Activated T-cell treated with anti-CD3 and anti-CD28 coated beads, Interleukin-2, amount 50 U/mL, for 1 hour (primary cell): ENCODE measurements around the gene MRPL32.
"Not testable (repeated sequence)": the region's sequence is repeated elsewhere in the genome, so short reads cannot be mapped to it uniquely, and the experiment has no call there.

Experiments
- DNase-seq: peaks from one replicate; pipeline ENCODE4 v3.0.0-alpha.2; 2020

Gene MRPL32

DNA sequence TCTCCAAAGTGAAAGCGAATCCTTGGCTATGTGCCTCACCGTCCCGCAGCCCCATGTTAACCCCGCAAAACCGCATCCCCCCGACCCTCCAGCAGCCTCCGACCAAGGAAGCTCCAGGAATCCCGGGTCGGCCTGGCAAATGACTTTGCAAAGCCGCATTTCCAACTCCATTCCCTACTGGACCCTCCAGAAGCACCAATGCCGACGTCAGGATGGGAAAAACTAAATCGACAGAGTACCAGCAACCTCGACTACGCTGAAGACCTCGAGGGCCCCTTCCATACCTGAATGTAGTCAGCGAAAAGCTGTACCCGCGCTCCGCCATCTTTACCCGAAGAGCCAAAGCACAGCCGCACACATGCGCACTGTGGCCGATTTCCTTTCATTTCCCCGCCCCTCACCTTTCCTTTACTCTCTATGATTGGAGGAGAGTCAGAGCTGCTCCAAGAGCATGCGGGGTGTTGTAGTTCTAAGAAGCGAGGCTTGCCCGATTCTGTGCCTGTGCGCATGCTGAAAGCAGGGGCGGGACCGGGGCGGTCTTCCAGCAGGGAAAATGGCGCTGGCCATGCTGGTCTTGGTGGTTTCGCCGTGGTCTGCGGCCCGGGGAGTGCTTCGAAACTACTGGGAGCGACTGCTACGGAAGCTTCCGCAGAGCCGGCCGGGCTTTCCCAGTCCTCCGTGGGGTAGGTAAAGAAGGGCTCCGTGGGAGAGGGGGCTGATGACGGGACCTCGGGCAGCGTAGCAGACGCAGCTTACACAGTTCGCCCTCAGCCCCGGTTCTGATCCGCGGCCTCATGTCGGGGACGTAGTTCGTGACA, at the start of gene MRPL32, which contains the start of gene PSMA2:
Gene MRPL32 (plus strand): TSS at position 543 of the 818 bp plus-strand sequence. CDS start 11 bp downstream, at position 554.
Gene PSMA2 (minus strand): TSS at position 341 of the 818 bp plus-strand sequence. CDS start 16 bp downstream, at position 325.
- peak; percentile 89 for DNase-seq

DNA sequence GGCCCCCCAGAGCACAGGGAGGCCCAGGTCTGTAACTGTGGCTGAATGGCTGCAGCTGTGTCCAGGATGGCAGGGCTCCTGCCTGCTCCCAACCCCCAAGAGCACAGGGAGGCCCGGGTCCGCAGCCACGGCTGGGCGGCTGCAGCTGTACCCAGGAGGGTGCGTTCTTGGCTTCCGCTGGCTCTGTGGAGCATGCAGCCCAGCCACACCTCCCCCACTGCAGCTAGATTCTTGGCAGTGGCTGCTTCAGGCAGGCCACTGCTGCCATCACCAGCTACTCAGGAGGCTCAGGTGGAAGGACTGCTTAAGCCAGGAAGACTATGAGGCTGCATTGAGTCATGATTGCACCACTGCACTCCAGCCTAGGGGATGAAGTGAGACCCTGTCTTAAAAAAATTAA, 48.2 kb upstream of the MRPL32 start:
- no peak for DNase-seq

DNA sequence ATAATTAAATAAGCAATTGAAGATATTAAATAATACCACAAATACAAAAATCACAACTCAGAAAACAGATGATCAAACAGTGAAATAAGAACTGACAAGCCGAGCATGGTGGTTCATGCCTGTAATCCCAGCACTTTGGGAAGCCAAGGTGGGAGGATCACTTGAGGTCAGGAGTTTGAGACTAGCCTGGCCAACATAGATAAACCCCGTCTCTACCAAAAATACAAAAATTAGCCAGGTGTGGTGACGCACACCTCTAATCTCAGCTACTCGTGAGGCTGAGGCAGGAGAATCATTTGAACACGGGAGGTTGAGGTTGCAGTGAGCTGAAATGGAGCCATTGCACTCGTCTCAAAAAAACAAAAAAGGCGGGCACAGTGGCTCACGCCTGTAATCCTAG, 47.0 kb upstream of the MRPL32 start:
- not testable (repeated sequence) for DNase-seq

DNA sequence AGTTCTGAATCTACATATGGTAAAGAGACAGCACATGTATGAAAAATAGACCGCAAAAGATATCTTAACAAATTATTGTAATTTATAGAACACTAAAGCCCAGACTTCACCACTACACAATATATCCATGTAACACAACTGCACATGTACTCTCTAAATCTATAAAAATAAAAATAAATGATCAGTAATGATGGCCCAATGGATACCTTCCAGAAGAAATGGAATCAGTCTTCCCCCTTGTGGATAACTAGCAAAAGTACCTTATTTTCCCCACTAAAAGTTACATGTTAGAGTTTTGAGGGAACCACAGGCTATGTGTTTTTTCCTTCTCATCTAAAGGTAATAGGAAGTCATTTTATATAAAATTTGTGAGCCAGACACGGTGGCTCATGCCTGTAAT, 46.0 kb upstream of the MRPL32 start:
- DNase-seq = no peak

DNA sequence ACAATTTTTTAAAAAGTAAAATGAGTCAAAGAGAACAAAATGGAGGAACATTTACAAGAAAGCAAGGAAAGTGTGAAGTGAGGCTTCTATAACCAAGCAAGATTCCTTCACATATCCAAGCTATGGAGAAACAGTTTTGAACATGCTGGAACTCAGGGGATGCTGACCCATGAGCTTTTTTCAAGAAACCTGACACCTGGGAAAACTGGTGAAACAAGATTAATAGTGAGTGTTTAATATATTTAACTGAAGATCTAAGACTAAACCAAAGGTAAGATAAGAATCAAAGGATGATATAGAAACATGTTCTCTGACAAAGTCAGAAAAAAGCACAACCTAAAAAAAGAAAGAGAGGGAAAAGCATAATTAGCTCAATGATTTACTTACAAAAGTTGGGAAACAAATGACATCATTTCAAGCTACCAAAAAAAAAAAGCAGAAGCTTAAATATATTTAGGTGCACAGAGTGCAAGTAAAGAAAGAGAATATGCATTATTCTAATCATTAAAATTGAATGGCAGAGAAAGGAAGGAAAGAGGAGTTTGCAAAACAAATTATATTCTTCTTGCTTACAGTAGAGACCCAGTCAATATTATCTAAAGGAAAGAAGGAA, 45.2 kb upstream of the MRPL32 start:
- no peak for DNase-seq

DNA sequence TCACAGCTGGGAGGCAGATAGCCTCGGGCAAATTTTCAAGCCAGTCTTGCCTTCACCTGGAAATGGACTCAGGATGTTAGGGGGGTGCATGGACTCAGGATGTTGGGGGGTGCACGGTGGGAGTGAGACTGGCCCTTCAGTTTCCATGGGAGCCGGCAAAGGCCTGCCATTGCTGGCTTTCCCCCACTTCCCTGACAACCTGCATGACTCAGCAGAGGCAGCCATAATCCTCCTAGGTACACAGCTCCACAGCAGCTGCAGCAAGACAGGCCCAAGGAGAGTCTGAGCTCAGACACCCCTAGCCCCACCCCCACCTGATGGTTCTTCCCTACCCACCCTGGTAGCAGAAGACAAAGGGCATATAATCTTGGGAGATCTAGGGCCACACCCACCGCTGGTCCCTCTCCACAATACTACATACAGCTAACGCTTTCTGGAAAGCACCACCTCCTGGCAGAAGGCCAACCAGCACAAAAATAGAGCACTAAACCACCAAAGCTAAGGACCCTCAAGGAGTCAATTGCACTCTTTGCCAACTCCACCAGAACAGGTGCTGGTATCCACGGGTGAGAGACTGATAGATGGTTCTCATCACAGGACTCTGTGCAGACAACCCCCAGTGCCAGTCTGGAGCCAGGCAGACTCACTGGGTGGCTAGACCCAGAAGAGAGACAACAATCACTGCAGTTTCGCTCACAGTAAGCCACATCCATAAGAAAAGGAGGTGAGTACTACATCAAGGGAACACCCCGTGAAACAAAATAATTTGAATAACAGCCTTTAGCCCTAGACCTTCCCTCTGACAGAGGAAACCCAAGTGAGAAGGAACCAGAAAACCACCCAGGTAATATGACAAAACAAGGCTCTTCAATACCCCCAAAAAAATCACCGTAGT, 38.6 kb upstream of the MRPL32 start:
- no peak for DNase-seq

DNA sequence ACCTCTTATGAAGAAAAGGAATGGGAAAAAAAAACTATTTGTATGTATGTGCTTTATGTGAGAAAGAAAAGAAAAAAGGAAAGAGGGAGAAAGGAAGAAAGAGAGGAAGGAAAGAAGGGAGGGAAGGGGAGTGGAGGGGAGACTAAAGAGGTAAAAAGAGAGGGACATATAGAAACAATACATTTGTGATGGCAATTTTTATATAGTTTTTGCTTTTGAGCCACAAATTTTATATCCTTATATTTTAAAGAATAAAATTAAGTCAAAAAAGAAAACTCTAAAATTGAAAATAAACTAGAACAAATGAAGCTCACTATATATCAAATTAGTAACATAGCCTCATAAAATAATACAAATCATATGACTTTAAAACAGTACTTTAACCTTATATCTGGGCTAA, 31.3 kb upstream of the MRPL32 start:
- DNase-seq = no peak

DNA sequence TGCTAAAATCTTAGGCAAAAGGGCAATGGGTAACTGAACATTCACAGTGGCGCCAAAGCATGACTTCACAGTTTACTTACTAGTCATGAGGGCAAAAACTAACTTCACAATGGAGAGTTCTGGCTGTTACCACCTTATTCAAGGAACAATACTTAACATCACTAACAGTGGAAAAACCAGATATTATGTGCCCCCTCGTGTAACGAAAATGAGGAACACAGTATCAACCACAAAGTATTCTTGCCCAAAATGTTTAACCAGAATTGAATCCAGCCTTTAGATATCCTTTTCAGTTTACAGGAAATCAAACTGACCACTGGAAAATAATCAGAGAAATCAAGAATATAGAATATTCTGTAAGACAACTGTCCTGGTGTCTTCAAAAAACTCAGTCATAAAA, 29.8 kb upstream of the MRPL32 start:
- no peak for DNase-seq

DNA sequence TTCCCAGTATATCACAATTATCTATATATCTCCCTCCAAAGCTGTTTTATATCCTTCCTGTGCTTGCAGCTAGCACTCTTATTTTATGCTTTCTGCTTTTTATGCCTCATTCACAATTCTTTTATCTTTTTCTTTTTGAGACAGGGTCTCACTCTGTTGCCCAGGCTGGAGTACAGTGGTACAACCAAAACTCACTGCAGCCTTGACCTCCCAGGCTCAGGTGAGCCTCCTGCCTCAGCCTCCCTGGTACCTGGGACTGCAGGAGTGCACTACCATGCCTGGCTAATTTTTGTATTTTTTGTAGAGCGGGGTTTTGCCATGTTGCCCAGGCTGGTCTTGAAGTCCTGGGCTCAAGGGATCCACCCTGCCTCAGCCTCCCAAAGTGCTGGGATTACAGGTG, 26.0 kb upstream of the MRPL32 start:
- no peak for DNase-seq

DNA sequence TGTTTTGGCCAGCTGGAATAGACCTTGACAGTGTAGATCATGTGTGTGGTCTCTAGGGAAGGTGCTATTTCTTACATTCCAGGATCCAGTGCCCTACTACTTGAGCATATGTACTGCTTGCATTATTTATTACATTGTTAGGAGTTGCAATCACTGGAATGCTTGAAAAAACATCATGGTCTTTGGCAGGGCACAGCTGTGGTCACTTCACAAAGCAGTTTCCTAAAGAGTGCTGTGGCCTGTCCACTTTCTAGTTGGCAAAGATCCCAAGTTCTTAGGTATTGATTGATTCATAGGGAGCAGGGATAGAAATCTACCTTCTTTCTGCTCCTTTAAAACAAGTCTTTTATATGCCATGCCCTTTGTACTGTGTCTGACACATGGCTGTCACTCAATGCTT, 24.9 kb upstream of the MRPL32 start:
- DNase-seq = no peak

DNA sequence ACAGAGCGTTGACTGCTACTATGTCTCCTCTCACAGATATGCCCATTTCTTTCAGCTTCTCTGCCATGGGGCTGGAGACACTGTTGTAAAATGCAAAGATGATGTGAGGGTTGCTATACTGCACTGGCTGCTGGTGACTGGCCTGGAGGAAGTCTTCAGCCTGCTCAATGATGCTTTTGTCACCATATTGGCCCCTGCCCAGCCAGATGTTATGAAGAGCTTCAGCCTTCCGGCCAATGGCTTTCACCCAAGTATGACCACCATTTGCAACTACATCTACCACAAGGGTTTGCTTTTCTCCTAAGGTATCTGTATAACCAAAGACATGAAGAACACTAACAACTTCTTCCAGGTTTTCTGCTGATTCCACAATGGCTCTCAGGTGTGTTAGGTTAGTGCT, 21.9 kb upstream of the MRPL32 start:
- DNase-seq = no peak

DNA sequence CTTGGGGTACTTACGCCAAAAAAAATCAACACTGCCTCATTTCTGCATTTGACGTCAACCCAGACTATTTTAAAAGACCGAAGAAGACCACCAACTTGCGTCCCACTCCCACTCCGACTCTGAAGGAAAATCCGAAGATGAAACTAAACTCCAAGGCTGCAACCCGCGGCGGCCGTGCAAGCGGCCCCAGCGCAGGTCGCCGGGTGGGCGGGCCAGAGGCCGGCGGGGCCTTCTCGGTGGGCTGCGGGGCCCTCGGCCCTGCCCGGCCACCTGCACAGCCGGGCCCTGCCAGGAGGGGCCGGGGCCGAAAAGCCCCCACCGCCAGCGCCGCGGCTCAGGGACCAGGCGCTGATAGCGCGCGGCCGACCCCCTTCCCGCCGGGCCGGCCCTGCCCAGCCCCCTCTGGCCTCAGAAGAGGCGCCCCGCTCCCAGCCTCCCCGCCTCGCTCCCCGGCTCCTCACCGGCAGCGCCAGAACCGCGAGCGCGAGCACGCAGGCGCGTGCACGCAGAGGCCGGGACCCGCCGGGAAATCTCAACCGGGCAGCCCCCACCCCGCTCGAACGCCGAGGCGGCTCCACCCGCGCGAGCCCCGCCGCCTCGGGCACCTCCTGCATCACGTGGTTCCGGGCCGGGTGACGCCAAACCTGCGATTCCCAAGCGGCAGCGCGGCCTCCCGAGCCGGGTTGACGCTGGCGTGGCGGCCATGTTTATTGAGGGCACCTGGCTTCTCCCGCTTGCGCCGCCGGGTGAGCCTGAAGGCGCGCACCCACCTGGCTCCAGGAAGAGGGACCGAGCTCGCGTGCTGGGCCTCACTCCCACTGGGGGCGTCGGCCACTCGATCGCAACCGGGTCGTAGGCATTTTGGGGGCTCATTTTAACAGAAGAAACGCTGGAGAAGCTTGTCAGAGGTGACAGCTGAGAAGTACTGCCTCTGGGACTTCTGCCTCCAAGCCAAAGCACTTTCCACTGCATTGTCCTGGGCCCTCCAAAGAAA, 20.4 kb upstream of the MRPL32 start, which contains the start of gene C7orf25:
Gene C7orf25 (minus strand): TSS at position 617 of the 994 bp plus-strand sequence. CDS start 1,170 bp downstream, outside the sequence.
- DNase-seq = peak; percentile 97

DNA sequence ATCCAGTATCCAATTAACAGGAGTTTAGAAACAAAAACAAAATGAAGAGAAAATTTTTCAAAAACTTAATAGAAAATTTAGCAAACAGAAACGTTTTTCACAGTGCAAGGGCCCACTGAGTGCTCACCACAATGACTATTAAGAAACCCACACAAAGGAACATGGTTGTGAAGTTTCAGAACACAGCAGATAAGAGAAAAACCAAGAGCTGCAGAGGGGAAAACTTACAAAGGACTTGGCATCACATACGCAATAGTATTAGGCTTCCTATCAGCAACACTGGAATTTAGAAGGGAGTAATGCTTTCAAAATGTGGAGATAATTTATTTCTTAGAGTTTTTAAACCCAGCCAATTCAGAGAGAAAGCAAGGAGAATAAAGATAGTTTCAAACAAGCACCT, 18.6 kb upstream of the MRPL32 start:
- no peak for DNase-seq

DNA sequence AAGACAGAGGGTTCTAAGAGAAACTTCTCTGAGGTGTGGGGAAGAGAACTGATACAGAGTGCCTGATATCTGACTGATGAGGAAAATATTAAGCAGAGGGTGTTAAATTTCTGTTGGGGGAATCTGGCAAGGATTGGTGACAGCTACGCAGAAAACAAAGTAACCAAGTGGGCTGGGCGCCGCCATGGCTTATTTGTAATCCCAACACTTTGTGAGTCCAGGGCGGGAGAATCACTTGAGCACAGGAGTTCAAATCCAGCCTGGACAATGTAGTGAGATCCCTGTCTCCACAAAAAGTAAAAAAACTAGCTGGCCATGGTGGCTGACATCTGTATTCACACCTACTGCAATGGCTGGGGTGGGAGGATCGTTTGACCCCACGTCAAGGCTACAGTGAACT, 18.2 kb upstream of the MRPL32 start:
- no peak for DNase-seq

DNA sequence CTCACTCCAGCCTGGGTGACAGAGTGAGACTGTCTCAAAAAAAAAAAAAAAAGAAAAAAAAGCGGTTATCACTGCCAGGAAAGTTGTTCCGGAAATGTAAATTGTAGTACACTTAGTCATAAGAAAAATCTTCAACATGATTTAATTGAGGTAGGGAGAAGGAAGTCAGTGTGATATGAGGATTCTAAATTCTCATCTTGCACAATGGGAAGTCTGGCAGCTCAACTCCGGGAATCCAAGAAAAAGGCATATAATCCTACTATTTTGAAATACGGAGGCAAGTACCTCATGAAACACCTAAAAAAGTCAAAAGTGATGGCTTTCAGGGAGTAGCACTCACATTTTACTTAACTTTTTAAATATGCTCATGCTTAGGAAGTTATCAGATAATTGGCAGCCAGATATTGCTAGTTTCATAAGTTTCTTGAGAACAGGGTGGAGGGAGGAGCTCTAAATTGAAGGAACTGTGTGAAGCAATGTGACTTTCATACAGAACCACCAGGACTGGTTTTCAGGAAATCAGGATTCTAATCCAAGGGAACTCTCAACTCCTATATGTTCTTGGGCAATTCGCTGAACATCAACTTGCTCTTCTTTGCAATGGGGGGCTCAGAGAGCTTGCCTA, 17.6 kb upstream of the MRPL32 start:
- DNase-seq = no peak

DNA sequence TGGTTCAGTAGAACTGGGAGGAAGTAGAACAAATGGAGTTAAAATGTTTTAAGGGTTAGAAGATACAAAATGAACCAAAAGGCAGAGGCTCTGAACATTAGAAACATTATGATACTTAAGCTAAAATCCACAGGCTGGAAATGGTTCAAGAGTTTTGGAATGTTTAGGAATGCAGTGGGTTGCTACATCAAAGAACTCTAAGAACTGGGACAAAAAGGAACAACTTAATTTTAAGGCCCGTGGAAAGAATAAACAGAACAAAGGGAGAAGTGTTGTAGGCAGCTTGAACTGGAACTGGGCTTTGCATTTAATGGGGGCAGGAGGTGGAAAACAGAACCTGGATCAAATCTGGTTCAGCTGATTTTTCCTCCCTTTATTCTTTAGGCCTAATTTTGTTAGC, 16.8 kb upstream of the MRPL32 start:
- DNase-seq = no peak

DNA sequence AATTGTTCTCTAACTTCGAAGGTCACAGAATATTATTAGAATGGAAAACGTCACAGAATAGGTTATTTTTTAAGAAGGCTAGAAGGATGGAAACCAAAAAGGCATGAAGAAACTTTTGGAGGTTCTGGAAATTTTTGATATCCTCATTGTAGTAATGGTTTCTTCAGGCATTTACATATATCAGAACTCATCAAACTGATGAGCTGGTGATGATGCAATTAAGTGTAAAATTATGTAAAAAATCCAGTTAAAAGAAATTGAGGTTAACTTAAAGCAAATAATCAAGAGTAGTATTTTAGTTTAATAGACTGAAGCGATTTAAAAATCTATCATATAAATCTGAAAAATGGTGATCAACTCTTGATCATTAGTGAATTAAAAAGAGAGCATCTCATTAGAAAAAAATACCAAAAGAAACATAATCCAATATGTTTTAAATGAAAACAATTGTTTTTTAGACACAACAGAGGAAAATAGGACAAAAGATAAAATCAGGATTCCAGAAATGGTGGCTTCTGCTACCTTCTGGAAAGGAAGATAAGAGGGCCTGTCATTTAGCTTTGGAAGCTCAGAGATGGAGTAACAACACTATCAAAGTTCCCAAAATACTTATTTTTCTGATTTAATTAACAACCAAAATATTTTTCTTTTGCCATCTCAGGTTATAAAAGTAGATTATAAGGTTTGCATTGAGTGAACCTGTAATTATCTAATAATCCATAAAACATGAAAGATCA, 10.0 kb upstream of the MRPL32 start:
- DNase-seq = no peak

DNA sequence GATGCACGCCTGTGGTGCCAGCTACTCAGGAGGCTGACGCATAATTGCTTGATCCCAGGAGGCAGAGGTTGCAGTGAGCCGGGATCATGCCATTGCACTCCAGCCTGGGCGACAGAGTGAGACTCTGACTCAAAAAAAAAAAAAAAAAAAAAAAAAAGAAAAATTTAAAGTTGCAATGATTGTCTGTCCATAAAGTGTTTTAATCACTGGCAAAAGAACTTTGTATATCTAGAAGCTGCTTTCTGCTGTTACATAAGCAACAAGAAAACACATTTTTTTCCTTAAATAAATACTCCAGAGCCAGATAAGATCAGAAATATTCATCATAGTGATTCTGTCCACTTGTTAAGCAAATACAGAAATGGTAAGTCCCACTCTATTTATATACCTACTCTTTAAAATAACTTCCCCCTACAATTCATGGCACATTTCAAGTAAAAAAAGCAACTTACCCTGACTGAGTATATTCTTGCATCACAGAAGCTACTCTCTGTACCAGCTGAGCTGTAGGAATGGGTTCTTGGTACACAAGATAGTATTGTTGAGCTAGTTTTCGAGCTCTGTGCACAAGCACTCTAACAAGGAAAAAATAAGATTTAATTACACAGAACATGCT, 7.8 kb upstream of the MRPL32 start:
- no peak for DNase-seq

DNA sequence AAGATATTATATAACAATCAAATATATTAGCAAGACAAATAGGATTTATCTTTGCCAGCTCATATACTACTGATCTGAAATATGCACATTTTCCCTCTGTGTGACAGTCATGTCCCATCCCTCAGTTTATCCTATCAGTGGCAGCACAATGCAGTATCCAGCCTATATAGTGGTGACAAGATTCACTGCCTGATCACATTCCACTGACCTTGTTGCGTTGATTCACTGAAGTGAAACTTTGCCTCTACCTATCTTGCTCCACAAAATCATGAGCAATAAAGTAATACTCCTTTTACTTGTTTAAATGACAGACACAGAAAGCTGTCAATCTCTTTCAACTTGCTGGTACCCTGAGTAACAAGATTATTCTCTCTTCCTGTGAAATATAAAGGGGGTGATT, 6.5 kb upstream of the MRPL32 start:
- DNase-seq = no peak

DNA sequence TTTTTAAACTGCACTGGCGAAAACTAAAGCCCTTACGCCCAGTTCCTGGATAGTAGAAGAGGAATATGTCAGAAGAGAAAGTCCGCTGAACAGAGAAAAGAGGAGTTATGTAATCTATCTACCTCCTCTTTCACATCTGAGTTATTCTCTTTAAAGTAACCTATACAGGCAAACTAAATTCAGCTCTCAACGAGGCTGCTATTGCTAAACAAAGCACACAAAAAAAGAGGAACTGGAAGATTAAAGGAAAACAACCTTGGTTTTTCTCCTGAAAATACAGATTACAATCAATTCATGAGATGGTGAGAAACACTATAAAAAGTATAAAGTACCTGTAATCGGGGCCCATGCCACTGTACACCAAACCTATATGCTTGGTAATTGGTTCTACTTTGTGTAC, 6.0 kb upstream of the MRPL32 start:
- no peak for DNase-seq
